Inferior parietal cortex (tissue), 1 donor: Measurements from ENCODE around the gene RMDN3.

Experiments used
- DNase-seq: peaks from one replicate; pipeline ENCODE4 v3.0.0-alpha.2; 2016; ENCODE audit errors: extremely low spot score

Gene RMDN3

GRCh38 chr15:40772014-40772413, 17.0 kb upstream of the RMDN3 start:
- DNase-seq, result no peak

- DNase-seq, result no peak
Measured at GRCh38 chr15:40771242-40771641, 16.2 kb upstream of the RMDN3 start.

- no peak for DNase-seq
Measured at GRCh38 chr15:40770147-40770721, 15.2 kb upstream of the RMDN3 start.

- DNase-seq, result no peak
Measured at GRCh38 chr15:40769274-40770146, 14.5 kb upstream of the RMDN3 start, which contains the start of gene C15orf62. Gene C15orf62, plus strand, starts transcription at chr15:40769980. Its CDS starts 516 bp downstream, at chr15:40770496.

DNA sequence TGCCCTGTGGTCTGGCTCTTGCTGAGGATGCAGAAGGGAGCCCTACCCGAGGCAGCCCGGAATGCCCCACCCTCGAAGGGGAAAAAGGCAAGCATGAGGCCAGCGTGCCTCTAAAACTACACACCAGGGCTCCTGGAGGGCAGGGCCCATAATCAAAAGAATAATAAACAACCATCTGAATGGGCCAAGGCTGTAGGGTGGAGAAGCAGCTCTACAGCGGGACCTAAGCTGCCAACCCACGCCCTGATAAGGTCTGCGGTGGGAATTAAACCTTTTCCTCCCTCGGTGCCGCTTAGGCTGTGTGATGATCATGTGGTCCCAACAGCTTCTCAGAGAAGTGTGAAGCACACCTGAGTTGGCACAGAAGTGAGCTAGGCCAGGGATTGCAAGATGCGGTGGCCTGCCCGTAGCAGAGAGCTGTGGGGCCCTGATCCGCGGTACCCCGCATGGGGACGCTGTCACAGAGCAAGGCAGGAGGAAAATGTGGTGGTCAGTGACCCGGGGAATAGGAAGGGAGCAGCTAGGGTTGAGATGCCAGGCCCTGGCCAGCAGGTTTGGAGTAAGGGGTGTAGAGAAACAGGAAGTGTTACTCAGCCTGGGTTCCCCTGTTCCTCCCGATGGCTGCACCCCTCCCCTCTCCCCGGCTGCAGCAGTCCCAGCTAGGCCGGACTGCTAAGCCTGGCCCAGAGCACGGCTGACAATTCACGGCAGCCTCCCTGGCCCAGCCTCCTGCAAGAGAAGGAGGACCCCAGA, 13.6 kb upstream of the RMDN3 start:
- no peak for DNase-seq

DNA sequence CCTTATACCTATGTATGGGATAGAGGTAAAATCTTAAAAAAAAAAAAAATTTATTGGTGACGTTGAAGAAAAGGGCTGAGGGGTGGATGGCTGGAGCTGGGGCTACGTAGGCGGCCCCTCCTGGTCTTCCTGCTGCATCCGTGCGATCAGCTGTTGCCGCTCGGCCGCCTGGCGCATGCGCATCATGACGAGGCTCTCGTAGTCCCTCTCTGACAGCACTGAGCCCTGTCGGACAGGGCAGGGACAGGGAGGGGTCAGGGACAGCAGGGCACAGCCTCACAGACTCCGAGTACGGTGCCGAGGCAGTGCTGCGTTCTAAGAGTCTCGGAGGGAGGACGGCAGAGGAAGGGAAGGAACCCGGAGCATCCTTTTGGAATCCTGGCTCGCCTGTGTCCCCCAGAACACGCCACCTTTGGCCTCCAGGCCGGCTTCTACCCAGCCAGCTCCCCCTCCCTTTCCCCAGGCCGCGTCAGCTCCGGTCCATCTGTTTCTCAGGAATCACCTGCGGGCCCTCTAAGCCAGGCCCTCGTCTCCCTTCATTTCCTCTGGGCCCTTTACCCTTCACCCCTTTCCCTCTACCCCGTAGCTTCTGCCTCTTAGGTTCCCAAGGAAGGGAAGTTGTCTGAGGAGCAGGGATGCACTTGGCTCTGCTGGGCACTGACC, 12.9 kb upstream of the RMDN3 start:
- DNase-seq, result no peak

- DNase-seq, result no peak
Measured at GRCh38 chr15:40766906-40767837, 12.1 kb upstream of the RMDN3 start.

DNA sequence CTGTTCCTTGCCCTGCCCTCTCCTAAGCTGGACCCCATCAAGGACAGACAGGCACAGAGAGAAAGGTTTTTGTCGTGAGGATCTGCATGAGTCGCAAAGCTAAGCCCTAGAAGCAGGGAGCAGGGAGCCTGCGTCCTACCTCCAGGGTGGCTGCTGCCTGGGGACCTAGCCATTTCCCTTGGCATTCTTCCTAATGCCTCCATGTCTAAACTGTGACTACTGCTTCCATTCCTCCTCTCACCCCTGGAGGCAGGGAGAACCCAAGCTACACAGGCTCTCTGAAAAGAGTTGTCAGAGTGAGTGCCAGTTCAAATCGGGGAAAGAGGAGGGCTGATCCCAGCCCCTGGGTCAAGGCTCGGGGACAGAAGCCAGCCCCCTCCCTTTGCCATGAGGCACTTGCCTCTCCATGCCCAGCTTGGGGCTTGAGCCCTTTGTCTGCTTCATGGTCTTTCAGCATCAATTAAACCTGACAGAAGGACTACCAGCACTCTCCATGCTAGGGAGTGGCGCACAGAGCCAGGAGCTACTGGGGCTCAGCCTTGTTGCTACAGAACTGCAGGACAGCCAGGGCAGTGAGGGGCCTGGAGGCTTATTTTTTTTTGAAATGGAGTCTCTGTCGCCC, 11.3 kb upstream of the RMDN3 start:
- DNase-seq, result no peak

DNA sequence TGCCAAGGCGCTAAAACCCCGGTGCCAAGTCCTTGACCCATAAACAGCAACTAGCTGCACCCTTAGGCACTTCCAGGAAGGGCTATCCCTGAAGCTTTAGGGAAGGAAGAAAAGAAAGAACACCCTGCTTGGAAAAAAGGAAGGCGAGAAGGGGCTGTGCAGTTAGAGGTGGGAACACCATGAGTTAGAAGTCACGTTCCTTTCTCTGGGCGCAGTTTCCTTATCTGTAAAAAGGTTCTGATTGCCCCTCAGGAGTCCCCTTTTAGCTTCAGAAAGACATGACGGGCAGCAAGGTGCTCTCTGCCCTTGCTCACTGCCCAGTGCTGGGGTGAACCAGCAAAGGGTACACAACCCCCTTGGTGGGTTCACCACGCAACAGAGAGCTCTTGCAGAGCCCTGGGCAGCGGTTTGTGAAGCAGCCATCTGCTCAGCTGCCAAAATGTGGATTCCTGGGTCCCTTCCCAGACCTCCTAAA, 9.6 kb upstream of the RMDN3 start:
- peak; percentile 25 for DNase-seq

DNA sequence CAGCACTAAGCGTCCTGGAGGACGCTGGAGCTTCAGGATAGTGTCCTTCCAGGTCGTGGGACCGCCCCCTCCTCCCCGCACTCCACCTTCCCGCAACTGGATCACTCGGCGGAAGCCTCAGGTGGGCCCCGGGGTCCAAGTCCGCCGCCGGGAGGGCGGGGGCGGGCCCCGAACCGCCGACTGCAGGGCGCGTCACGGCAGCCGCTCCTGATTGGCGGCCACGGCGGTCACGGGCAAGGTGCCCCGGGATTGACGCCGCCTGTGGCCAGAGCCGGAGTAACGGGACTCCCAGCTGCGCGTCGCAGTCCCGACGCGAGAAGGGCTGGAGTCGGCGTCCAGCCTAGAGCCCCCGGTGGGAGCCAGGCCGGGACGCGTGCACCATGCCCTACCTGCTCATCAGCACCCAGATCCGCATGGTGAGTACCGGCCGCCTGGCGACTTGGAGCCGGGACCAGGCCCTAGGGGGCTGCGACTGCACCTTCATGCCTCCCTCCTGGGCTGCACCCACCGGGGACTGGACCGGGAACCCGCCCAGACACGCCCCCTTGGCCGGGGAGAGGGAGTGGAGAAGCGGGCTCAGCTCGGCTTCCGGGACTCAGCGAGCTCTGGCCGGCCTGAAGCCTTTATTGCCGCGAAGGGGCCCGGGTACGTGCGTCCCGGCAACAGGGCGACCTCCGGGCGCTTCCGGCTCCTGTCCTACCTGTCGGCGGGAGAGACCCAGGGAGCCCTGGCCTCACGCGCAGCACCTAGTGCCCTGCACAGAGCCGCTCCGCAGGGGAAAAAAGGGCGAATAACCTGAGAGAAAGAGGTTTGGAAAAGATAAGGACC, 9.0 kb upstream of the RMDN3 start, which contains the start of gene GCHFR:
Gene GCHFR (plus strand): TSS at position 268 of the 828 bp plus-strand sequence. CDS start 113 bp downstream, at position 381.
- DNase-seq, result peak; percentile 55

GRCh38 chr15:40762919-40763800, 8.1 kb upstream of the RMDN3 start:
- peak; percentile 42 for DNase-seq

GRCh38 chr15:40759961-40760360, 4.9 kb upstream of the RMDN3 start:
- no peak for DNase-seq

DNA sequence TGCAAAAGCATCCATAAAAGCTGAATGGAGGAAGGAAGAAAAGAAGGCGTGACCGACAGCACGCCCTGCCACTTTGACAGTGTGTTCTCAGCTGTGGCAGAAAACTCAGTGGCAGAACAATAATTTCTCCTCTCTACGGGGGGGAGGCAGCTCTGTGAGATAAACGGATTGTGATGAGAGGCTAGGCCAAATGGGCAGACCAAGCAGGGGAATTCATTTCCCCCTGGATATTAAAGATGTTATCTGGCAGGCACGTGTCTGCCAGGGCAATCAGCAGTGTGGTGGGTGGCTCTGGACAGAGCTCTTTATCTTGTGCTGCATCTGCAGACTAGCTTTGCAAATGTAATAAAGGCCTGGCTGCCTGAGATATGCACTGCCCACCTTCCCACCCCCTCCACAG, 1.9 kb upstream of the RMDN3 start:
- DNase-seq, result no peak

DNA sequence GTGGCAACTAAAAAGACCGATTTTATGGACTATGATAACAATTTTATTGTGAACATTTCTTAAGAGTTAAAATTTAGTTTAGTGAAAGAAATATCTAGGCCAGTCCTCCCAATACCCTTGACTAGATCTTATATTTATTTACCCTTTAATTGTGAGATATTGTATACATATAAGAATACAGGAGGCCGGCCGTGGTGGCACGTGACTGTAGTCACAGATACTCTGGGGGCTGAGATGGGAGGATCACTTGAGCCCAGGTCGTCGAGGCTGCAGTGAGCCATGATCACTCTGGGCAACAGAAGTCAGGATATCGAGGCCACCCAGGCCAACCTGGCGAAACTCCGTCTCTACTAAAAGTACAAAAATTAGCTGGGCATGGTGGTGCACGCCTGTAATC, 756 bp upstream of the RMDN3 start:
- DNase-seq, result no peak

DNA sequence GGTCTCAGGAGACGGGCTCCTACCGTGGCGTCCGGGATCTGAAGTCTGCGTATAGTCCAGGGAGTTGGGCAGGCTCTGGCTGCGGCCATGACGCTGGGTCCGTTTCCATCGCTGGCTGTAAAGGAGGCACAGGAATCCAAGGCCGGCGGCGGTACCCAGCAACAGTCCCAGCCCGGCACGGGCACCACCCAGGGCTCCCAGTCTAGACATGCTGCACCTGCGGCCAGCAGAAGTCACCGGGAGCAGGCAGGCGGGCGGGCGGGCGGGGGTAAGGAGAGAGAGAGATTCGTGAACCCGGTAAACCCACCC, 526 bp downstream of the RMDN3 start:
- DNase-seq, result no peak

DNA sequence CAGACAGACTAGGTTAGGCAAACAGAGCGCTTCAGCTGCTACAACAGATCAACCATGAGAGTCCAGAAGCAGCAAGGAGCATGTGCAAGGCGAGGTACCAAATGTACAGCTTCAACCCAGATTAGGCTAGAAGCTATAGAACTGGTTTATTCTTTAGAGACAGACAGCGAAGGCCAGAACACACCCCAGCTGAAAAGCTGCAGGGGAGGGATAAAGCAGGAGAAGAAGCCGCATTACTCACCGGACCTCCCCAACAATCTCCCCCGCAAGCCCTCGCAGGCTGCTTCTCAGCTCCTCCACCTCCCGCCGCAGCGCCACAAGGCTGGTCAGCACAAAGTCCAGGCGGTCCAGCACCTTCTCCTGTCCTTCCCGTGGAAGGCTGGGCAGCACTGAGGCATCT, 3.3 kb downstream of the RMDN3 start:
- no peak for DNase-seq

- DNase-seq, result no peak
Measured at GRCh38 chr15:40750885-40751284, 4.2 kb downstream of the RMDN3 start.

GRCh38 chr15:40749151-40749630, 5.9 kb downstream of the RMDN3 start:
- DNase-seq, result no peak
